GM18507 (cell line): ENCODE results near the gene LRRC53.

Experiments
- DNase-seq: peaks from one replicate; pipeline ENCODE4 v3.0.0; 2011; ENCODE audit warnings: low read depth; ENCODE audit not compliant: insufficient read length; ENCODE audit errors: extremely low spot score
- FAIRE-seq: peaks from 2 replicates; lab custom pipeline; 2011; peaks lifted over from hg19 to GRCh38; lab: Jason Lieb, UNC

LRRC53 gene

DNA sequence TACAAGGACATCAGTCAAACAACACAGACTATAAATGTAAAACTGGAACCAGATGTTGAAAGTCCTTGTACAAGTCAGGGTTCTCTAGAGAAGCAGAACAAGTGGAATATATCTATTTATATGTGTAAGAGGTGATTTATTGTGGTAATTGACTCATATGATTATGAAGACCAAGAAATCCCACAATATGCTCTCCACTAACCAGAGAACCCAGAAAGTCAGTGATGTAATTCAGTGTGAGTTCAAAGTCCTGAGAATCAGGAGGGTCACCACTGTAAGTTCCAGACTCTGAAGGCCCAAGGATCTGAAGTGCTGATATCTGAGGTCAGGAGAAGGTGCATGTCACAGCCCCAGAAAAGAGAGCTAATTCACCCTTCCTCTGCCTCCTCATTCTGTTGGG lies 57.0 kb downstream of the LRRC53 start:
- no peak for FAIRE-seq
- DNase-seq: no peak

DNA sequence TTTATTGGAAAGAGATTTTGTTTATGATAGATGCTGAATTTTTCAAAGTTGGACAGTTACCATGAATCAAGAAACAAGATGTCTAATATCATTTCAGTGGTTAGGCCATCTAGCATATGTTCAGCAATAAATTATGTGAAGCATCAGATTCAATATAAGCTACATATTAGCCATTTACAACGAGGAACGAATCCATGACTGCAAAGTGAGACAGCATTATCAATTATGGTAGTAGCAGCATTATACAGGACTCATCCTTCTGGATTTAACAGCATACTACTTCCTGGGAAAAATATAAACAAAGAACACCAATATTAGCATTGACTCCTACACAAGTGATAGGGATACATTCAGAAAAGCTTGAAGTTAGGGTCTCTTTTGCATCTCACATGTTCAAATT lies 59.1 kb downstream of the LRRC53 start:
- no peak for FAIRE-seq
- no peak for DNase-seq

DNA sequence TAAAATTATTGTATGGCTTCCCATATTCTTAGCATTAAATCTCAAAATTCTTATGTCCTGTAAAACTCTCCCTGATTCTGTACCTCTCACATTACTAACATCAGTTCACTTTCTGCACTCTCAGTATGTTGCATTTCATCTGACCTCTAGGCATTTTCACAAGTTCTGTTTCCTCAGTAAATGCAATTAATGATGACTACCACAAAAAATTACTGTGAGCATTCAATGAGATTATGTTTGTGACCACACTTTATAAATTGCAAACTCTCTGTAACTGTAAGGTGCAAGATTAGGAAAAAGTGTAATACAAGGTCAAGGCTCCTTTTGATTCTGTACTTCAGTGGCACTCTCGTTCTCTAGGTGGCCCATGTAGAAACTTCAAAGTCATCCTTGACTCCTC lies 60.4 kb downstream of the LRRC53 start:
- FAIRE-seq (no peak), DNase-seq (no peak)

DNA sequence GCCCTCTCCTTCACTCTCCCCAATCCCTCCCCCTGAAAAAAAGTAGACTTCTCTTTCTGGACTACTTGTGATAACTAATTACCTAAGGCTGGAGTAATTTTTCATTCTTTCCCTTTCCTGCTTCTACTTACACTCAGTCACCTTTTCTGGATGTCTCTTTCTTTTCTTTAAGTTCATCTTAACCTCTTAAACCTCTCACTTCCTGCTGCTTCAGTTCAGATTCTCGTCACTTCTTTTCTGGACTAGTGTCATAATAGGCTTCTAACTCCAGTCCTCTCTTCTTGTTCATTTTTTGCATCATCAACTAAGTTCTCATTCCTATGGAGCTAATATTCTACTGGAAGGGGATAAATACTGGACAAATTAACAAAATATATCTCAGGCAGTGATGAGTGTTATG lies 75.4 kb downstream of the LRRC53 start:
- DNase-seq: no peak
- FAIRE-seq: no peak

DNA sequence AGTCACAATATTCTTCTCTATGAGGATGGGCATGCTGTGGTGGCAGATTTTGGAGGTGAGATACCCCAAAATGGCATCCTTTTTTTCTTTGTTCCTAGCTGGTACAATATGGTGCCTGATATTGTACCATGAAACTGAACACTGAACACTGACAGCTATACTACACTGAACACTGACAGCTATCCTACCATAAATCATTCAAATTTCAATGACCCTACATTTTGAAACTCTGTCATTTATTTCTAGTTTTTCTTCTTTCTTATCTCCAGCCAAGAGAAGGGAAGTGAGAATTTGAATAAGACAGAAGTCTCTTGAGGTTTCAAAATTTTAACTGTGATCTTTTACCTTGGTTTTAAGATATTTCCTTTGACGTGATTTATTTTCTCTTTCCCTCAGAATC lies 76.3 kb downstream of the LRRC53 start:
- DNase-seq: no peak
- FAIRE-seq: no peak

DNA sequence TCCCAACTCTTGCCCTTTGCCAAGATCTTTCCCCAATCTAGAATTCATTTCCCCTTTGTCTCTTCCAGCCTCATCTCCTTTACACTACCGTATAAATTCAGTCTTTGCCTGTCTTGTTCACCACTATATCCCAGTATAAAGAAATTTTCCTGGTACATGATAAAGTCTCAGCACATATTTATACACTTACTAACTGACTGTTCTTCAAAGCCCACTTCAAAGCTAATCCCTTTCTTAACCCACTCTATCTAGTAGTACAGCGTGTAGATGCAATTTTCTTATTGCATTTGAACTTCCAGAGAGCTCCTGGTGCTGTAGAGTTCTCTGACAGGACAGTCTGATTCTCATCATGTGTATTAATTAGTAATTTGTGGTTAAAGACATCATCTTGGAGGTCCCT lies 78.1 kb downstream of the LRRC53 start:
- no peak for FAIRE-seq
- DNase-seq: no peak

DNA sequence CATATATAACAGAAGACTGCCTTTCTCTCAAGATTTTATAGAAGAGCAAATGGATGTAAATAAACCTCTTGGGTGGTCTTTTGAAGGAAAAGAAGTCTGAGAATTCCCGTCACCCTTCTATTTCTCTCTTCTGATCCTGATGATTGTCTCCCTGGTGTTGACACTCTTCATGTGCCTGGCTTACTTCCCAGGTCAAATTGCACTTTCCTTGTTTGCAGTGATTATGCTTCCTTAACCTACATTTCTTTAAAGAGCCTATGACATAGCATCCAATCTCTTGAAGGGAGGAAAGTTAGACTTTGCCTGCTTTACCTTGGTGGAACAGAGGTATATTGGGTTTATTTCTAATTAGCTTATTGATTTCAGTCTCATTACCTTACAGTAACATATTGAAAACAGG lies 80.1 kb downstream of the LRRC53 start:
- FAIRE-seq (no peak), DNase-seq (no peak)

DNA sequence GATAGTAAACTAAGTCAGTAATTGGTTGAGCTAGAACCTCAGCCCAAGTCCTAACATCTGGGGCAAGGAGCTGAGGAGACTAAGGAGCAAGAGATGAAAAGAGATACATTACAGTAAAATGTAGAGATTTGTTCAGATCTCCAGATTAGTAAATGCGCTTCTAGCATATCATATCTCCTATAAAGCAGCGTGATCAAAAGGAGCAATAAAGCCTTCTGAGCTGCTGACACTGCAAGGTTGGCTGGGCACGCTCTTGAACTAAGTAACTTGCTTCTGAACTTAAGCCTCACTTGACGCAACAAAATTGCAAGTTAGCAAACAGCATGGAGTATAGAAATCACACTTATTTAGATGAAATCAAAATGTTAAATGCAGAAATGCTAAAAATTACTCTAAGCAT lies 80.9 kb downstream of the LRRC53 start:
- FAIRE-seq (no peak), DNase-seq (no peak)

DNA sequence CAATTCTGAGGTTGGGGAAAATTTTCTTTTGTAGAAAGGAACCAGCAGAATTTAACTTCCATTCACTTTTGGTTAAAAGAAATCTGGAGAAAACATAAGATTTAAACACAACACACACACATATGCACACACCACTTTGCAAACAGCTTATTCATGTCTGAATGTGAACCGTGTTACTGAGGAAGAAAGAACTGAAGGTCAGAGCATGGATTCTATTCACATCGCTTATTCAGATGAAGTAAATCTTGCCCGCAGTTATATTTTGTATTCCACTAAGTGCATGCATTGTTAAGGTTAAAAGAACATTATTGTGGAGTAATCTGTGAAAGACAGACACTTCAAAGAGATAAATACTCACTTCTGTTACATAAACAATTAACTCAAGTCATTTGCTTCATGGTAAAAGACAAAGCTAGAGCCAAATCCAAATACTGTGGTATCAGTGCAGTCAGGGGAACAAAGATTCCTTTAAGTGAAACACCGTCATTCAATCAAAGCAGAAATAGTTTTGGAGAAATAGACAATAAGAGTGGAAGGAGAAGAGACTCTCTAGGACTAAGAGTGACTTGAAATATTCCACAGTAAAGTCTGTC lies 82.0 kb downstream of the LRRC53 start:
- DNase-seq: no peak
- FAIRE-seq: no peak

DNA sequence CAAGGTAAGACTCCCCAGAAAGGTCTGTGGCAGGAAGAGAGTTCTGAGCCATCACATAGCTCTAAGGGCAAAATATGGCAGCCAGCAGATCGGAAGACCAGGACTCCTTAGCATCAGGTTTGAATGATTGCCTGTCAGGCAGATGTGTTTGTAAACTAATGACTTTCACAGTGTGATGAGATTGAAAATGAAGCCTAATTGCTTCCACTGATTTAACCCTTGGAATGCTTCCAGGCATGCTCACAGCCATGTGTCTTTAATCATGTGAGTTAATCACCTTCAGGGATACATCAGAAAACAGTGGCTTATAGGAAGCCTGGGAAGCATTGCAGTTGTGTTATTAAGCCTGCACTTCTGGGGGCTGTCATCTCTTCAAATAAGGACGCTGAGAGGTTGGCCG lies 82.8 kb downstream of the LRRC53 start:
- DNase-seq: no peak
- no peak for FAIRE-seq

DNA sequence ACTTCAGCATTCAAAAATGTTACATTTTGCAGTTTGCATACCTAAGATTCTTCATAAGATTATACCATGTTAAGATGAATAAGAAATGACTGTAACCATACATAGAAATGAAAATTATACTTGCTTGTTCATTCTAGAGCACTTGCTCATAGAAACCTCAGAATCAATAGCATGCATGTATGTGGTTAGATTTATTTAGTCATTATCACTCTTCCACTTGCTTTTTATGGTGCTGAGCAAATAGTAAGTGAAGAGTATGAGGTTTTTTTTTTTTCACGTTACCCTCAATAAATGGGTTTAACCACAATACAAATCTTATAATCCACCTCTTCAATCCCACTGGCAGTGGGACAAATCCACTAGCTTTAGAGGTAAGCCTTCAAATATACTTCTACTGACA lies 84.7 kb downstream of the LRRC53 start:
- FAIRE-seq (no peak), DNase-seq (no peak)

DNA sequence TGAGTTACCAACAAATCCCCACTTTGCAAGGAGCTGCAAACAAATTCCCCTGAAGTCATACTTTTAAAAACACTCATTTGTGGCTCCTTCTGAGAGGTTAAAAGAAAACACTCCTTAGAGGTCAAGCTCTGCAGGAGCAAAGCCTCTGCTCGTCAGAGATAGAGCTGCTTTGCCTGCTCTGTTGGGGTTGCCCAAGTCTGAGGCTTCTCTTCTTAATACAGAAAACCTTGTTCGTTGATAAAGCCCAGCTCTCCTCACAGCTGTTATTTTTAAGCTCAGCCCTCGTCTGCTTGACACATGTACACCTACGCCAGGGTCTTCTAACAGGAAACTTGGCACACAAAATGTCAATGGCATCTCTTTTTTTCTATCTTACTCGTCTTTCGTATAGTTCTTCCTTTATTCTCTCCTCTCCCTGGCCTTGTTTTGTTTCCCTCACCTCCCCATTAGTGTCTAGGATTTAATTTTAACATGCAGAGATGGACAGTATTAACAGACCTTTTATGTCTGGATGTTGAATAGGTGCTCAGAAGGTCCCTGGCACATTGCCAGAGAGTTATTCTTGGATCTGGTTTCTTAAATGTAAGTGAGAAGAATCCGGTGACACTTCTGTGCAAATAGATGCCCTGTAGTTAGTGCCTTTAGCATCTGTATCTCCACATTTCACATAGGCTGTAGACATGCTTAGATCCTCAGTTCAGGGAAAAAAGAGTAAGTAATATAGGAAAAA lies 86.0 kb downstream of the LRRC53 start:
- DNase-seq (no peak), FAIRE-seq (no peak)

DNA sequence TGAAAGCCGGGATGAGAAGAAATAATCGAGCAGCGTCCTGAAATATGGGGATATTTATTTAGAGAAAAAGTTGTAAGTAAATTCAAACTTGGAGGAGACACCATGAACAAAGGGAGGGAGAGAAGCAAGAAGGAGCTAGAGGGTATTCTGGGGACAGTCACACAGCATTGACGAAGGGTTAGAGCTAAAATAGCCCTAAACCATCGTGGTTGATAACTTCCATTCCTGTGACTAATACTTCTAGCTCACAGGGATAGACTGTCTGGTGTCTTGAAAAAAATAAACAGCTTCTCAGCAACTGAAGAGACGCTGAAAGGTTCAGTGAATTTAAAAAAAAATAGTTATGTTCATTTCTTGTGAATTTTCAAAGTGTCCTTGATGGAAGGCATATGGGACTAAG lies 86.7 kb downstream of the LRRC53 start:
- FAIRE-seq: no peak
- no peak for DNase-seq

DNA sequence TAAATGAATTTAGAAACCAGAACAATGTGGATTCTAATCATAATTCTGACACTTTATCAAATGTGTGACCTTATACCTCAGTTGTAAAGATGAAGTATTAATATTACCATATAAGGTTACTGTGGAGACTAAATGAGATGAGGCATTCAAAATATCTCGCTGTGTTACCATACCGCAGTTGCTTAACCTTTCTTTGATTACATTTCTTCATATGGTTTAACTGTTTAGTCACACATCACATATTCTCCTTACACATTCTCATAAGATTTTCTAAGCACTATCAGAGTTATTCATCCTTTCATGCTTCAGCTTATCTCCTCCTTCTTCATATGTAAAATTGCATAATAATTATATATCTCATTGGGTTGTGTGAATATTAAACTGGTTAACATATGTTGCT lies 88.9 kb downstream of the LRRC53 start:
- FAIRE-seq (no peak), DNase-seq (no peak)

DNA sequence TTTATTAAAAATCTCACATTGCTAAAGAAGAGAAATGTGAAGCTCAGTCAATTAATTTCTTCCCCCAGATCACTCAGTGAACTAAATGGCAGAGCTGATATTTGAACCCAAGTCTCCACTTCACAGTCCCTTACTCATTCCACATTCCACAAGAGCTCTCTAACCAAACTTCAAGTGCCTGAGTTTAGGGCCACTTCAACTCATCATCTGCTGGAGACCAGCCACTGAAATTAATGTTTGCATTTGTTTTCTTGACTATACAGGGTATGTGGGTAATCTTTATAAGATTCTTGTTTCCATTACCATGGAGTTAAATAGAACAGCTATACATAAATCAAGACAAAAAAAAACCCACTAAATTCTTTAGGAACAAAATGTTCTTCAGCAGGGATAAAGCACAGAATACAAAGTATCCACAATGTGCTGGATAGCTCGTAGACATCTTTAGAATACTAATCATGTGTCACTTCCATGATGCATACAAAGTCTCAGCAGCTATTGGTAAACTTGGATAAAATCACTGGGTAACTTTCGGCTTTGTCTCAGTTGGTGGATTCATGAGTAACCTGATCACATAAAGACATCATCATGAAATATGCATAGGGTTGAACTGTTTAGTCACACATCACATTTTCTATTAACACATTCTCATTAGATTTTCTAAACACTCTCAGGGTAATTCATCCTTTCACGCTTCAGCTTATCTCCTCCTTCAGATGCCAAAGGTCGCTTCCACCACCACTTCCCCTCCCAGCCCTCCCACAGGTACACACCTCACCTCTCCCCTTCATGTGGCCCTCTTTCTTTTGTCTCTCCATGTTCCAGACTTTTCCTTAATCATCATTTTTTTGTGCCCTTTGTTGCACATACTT lies 89.8 kb downstream of the LRRC53 start:
- no peak for DNase-seq
- FAIRE-seq: no peak

DNA sequence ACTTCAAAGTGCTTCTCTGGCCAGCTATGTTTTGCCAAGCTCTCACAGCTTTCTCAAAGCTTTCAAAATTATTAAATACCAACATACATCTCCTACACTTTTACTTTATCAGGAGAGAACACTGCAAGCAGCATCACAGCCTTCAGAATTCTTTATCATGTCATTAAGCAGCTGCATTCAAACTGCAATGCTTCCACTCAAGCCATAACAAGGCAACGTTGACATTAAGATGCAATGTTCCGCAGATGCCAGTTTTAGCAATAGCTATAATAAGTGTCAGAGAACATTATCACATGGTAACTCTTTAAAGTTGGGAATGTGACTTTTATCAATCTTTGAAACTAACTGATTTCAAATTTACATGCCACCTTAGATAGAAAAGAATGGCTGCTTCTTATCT lies 91.9 kb downstream of the LRRC53 start:
- FAIRE-seq: no peak
- DNase-seq: no peak
